Cardiac fibroblast (primary cell): ENCODE measurements around the gene ALG14.

Experiments used
- DNase-seq, 2 donors: peaks; one replicate each; pipeline versions ENCODE4 v3.0.0 to v3.0.0-alpha.2; 2010; ENCODE audit warnings: low read depth in 2 of 2
- H3K4me3 ChIP-seq, 2 donors: replicated peaks in 1 of 2; 1 replicate in 1 of 2; 2 replicates in 1 of 2; pipeline ENCODE4 v1.5.1; 2011; ENCODE audit warnings: low read depth in 2 of 2, low read length in 2 of 2, mild to moderate bottlenecking in 2 of 2, moderate library complexity in 1 of 2
- CTCF ChIP-seq: IDR thresholded peaks from one replicate; pipeline ENCODE4 v1.5.1; 2011; ENCODE audit warnings: low read depth, mild to moderate bottlenecking, low read length, inconsistent platforms

ALG14 gene

GRCh38 chr1:94971491-94971924 is 101.2 kb downstream of the ALG14 start:
- TF ChIP-seq CTCF, result no peak
- DNase-seq, result peak in 1 of 2 donors; percentile 62
- no peak overlapping the region for H3K4me3 ChIP-seq

DNA sequence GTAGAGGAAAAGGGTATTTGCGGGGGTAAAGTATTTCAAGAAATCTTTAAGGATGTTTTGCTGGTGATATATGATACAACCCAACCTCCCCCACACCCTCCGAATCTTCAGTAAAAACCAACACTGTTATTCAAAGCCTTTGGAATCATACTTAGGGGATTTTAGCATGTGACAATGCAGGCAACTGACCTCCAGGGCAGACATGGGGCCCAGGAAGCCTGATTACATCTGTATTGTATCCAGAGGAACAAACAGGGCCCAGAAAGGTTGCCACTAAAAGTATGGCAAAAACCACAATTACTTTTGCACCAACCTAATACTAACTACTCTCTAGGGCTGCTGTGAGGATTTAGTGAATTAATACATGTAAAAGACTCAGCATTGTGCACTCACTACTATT is 102.0 kb downstream of the ALG14 start:
- H3K4me3 ChIP-seq, result no peak overlapping the region
- no peak for DNase-seq
- TF ChIP-seq CTCF, result no peak

DNA sequence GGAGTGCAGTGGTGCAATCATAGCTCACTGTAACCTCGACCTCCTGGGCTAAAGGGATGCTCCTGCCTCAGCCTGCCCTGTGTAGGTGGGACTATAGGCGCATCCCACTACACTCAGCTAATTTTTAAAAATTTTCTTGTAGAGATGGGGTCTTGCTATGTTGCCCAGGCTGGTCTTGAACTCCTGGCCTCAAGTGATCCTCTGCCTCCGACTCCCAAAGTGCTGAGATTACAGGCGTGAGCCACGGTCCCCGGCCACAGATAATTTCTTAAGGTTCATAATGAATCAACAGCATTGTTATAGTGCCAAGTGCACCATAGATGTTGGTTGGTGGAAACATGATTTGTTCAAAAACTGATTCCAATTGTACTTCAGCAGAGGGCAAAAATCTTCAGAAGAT is 103.6 kb downstream of the ALG14 start:
- no peak for DNase-seq

DNA sequence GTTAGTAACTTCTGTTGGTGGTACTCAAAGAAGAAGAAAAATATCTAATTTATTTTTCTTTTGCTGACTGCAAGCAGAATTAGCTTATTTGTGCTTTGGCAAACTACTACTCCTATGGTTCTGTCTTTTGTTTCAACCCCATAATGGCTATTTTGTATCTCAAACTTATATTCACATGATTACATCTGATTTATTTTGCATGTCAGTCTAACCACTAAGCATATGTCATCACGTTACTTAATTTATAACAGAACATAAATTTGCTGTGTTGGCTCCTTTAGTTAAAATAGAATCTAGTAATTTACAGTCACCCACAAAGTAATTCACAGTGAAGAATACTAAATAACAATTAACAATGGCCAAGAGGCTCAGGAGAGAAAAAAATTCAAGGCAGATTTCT is 106.7 kb downstream of the ALG14 start:
- H3K4me3 ChIP-seq, result no peak overlapping the region
- TF ChIP-seq CTCF, result no peak
- DNase-seq, result no peak

More for the DNA sequence above, 103.6 kb downstream of the ALG14 start:
- H3K4me3 ChIP-seq, result no peak overlapping the region
- no peak for TF ChIP-seq CTCF

GRCh38 chr1:94963864-94964263 is 108.9 kb downstream of the ALG14 start:
- DNase-seq, result no peak
- no peak overlapping the region for H3K4me3 ChIP-seq
- TF ChIP-seq CTCF, result no peak

DNA sequence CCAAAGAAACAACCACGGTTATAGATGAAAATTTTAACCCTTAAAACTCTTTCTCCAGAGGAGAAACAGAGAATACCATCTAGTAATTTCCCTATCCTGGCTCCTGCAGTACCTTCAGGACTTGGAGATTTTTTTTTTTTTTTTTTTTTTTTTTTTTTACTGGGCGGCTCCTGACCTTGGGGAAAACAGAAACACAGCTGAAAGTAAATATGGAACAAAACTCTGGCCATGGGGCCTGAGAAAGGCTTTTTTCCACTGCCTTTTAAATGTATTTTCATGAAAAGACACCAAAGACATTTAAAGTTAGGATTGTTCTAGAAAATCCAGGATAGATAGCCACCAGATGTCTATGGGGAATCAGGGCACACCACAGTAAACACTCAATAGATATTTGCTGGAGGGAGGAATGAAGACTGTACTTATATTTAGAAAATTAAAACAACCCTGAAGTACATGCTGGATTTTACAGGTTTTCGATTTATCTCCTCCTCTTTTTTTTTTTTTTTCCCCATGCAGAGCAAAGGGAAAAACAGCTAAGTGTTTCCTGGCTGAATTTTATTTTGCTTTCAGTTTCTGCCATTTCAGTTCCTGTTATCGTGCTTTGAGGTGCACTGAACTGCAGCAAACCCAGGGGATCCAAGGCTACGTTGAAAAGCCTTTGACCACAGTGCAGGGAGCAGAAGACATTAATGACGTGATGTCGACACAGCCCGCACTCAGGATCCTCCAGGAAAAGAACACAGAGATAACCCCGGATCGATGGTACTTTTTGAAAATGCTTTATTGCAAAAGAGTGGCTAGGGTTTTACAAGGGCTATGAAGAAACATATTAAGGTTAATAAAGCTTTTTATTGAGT is 110.1 kb downstream of the ALG14 start:
- peak; percentile 56 to 70 for DNase-seq
- peak overlapping the region; percentile 14 to 46 for H3K4me3 ChIP-seq
- no peak for TF ChIP-seq CTCF
